OCI-LY1 (cell line): ENCODE measurements around the gene OR5K2.

ENCODE experiments used
- H2AFZ ChIP-seq: fragments of 200-600 bp; sonication (generic), shearing (Covaris generic); 2 replicates; pipeline ENCODE4 v1.6.0; 2014; ENCODE audit warnings: antibody characterized with exemption, mild to moderate bottlenecking, low read length
- H3F3A ChIP-seq: fragments of 200-600 bp; sonication (generic), shearing (Covaris generic); 2 replicates; pipeline ENCODE4 v1.6.0; 2014; ENCODE audit warnings: mild to moderate bottlenecking, antibody characterized with exemption, low read length, moderate library complexity; ENCODE audit not compliant: insufficient read depth
- H3K27ac ChIP-seq: fragments of 200-600 bp; sonication (generic); 2 replicates; pipeline ENCODE4 v1.5.1; 2014; ENCODE audit warnings: low read length, mixed run types, mild to moderate bottlenecking, low read depth; ENCODE audit not compliant: poor library complexity, severe bottlenecking
- H3K27me3 ChIP-seq: fragments of 200-600 bp; sonication (generic); 2 replicates; pipeline ENCODE4 v1.6.0; 2014; ENCODE audit warnings: antibody characterized with exemption, mild to moderate bottlenecking, low read length, moderate library complexity; ENCODE audit not compliant: insufficient read depth
- H3K36me3 ChIP-seq: fragments of 200-600 bp; sonication (generic); 2 replicates; pipeline ENCODE4 v1.6.1; 2014; ENCODE audit warnings: mild to moderate bottlenecking, antibody characterized with exemption, low read length, moderate library complexity, mixed read lengths; ENCODE audit not compliant: insufficient read depth
- H3K4me1 ChIP-seq: fragments of 200-600 bp; sonication (generic); 2 replicates; pipeline ENCODE4 v1.5.1; 2014; ENCODE audit warnings: mild to moderate bottlenecking, low read length, moderate library complexity; ENCODE audit not compliant: insufficient read depth, severe bottlenecking
- H3K4me2 ChIP-seq: fragments of 200-600 bp; sonication (generic), shearing (Covaris generic); 2 replicates; pipeline ENCODE4 v1.6.1; 2014; ENCODE audit warnings: low read length
- H3K4me3 ChIP-seq: fragments of 200-600 bp; sonication (generic); 2 replicates; pipeline ENCODE4 v1.5.1; 2014; ENCODE audit warnings: low read length, low read depth, mild to moderate bottlenecking, mixed read lengths; ENCODE audit not compliant: poor library complexity, severe bottlenecking
- H3K79me2 ChIP-seq: fragments of 200-600 bp; shearing (Covaris generic); 2 replicates; pipeline ENCODE4 v1.6.1; 2016; ENCODE audit warnings: mixed run types, low read length, mixed read lengths; ENCODE audit not compliant: insufficient read depth
- H3K9ac ChIP-seq: fragments of 200-600 bp; sonication (generic), shearing (Covaris generic); 2 replicates; pipeline ENCODE4 v1.6.1; 2014; ENCODE audit warnings: mild to moderate bottlenecking, low read length, mixed read lengths
- H3K9me2 ChIP-seq: fragments of 200-600 bp; sonication (generic), shearing (Covaris generic); 2 replicates; pipeline ENCODE4 v1.6.1; 2014; ENCODE audit warnings: low read depth, mild to moderate bottlenecking, low read length, mixed read lengths
- H3K9me3 ChIP-seq: fragments of 200-600 bp; shearing (Covaris generic); 2 replicates; pipeline ENCODE4 v1.6.1; 2014; ENCODE audit warnings: low read length, mixed read lengths
- H4K20me1 ChIP-seq: fragments of 200-600 bp; sonication (generic), shearing (Covaris generic); 2 replicates; pipeline ENCODE4 v1.6.0; 2016; ENCODE audit warnings: mild to moderate bottlenecking, low read length; ENCODE audit not compliant: insufficient read depth
- EZH2 ChIP-seq: fragments of 200-600 bp; sonication (generic), shearing (Covaris generic); IDR thresholded peaks from 2 replicates; pipeline ENCODE4 v1.8.0; 2017; ENCODE audit warnings: borderline replicate concordance, mixed run types, mild to moderate bottlenecking, antibody characterized with exemption, low read length, moderate library complexity, mixed read lengths
- TF ChIP-seq, protein P1 (sequence below): fragments of 200-600 bp; sonication (generic), shearing (Covaris generic); IDR thresholded peaks from 2 replicates; pipeline ENCODE4 v1.5.1; 2017; ENCODE audit warnings: mild to moderate bottlenecking, antibody characterized with exemption, low read length, moderate library complexity, mixed read lengths

OR5K2 gene

DNA sequence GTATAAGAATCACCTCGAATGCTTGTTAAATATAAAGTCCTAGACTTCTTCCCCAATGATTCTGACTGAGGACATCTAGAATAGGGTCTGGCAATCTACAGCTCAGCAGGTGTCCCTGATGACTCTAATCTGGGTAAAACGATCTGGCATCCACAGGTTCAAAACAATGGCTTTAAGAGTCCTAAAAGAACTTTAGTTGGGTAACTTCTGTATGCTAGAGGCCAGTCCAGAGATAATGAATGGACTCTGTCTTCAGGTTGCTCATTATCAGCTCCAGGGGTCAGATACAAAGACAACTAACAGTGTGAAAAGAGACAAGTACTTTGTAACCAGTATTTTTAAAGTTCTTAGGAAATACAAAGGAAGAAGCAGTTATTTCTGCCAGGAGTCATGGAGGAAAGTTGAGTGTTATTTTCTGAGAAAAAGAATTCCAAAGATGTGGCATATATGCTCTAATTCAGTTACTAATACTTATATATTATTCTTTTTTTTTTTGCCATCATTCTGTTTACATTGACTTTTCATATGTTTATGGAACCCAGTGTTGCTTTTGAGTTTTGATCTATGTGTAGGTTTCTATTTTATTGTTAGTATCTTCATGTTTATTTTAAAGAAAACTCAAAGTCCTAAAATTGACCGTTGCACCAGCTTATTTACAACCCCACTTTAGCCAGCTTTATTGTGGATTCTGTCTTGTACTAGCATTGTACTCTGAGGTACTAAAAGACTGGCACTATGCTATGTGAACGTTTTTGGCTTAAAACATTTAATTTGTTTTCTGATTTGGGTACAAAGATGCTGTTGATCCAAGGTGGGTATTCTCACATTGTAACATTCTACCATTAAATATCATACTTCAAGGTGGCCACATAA lies 31.2 kb downstream of the OR5K2 start:
- TF ChIP-seq, protein P1, sequence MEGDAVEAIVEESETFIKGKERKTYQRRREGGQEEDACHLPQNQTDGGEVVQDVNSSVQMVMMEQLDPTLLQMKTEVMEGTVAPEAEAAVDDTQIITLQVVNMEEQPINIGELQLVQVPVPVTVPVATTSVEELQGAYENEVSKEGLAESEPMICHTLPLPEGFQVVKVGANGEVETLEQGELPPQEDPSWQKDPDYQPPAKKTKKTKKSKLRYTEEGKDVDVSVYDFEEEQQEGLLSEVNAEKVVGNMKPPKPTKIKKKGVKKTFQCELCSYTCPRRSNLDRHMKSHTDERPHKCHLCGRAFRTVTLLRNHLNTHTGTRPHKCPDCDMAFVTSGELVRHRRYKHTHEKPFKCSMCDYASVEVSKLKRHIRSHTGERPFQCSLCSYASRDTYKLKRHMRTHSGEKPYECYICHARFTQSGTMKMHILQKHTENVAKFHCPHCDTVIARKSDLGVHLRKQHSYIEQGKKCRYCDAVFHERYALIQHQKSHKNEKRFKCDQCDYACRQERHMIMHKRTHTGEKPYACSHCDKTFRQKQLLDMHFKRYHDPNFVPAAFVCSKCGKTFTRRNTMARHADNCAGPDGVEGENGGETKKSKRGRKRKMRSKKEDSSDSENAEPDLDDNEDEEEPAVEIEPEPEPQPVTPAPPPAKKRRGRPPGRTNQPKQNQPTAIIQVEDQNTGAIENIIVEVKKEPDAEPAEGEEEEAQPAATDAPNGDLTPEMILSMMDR = no peak
- TF ChIP-seq EZH2 = no peak
- H3K9ac ChIP-seq = no peak overlapping the region
- no peak overlapping the region for H3K27ac ChIP-seq
- H3K4me3 ChIP-seq = no peak overlapping the region
- H2AFZ ChIP-seq = no peak overlapping the region
- no peaks in the 10 kb centered on the region for H3K79me2 ChIP-seq
- H3K4me2 ChIP-seq = no peak overlapping the region
- no peaks in the 10 kb centered on the region for H3F3A ChIP-seq
- no peaks in the 10 kb centered on the region for H3K9me3 ChIP-seq
- no peaks in the 10 kb centered on the region for H3K27me3 ChIP-seq
- no peaks in the 10 kb centered on the region for H4K20me1 ChIP-seq
- H3K4me1 ChIP-seq = peaks cover 39% of the 10 kb centered on the region
- no peaks in the 10 kb centered on the region for H3K36me3 ChIP-seq
- no peaks in the 10 kb centered on the region for H3K9me2 ChIP-seq

DNA sequence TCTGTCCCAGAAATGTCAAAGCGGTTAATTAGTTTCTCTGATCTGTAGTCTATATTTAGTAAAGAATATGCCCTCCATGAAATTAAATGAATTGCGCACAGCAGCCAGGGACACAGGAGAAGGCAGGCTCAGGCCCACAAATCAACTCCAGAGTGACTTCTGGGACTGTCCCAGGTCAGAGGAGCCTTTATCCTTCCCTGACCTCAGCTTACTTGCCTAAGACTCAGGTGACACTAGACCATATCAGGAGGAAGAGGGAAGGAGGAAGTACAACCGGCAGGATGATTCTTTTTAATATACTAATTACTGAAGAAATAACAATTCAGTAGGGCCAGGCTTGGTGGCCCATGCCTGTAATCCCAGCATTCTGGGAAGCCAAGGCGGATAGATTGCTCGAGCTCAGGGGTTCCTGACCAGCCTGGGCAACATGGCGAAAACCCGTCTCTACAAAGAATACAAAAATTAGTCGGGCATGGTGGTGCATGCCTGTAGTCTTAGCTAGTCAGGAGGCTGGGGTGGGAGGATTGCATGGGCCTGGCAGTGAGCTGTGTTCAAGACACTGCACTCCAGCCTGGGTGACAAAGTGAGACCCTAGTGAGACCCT lies 32.5 kb downstream of the OR5K2 start:
- Histone ChIP-seq H2AFZ (peak overlapping the region; percentile 54; the same call in 1 of the 2 replicates), H4K20me1 (no peaks in the 10 kb centered on the region), H3K9me2 (no peaks in the 10 kb centered on the region), H3K9me3 (no peaks in the 10 kb centered on the region), H3K4me1 (peaks cover 39% of the 10 kb centered on the region), H3K27ac (no peak overlapping the region), H3K4me3 (no peak overlapping the region), H3F3A (no peaks in the 10 kb centered on the region), H3K9ac (no peak overlapping the region), H3K27me3 (no peaks in the 10 kb centered on the region), H3K4me2 (no peak overlapping the region), H3K36me3 (no peaks in the 10 kb centered on the region), H3K79me2 (no peaks in the 10 kb centered on the region)
- TF ChIP-seq, protein P1 = no peak
- TF ChIP-seq EZH2 = no peak

DNA sequence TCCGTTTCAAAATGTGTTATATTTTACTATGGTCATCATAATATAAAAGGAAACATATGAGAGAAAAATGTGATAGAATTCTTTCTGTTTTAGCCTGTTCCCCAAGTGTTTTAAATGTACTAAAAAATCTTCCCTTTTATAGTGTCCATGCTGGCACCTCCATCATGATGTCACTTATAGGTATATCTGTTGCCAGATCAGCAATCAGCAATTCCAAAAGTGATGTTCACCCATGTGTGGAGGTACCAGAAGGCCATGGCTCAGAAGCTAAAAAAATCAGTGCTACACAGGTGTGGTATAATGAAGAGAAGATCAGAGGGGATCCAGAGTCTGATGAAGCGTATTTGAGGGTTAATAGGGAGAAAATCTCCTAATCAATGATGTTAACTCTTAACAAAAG lies 33.2 kb downstream of the OR5K2 start:
- TF ChIP-seq, protein P1 = no peak
- no peak for TF ChIP-seq EZH2
- H3K4me1 ChIP-seq = peaks cover 34% of the 10 kb centered on the region
- no peak overlapping the region for H3K4me2 ChIP-seq
- H3K36me3 ChIP-seq = no peaks in the 10 kb centered on the region
- no peaks in the 10 kb centered on the region for H3F3A ChIP-seq
- no peak overlapping the region for H2AFZ ChIP-seq
- H3K27me3 ChIP-seq = no peaks in the 10 kb centered on the region
- H4K20me1 ChIP-seq = no peaks in the 10 kb centered on the region
- no peaks in the 10 kb centered on the region for H3K9me3 ChIP-seq
- no peak overlapping the region for H3K27ac ChIP-seq
- H3K9me2 ChIP-seq = no peaks in the 10 kb centered on the region
- no peak overlapping the region for H3K9ac ChIP-seq
- no peaks in the 10 kb centered on the region for H3K79me2 ChIP-seq
- no peak overlapping the region for H3K4me3 ChIP-seq
